ENCODE data around the gene SP1.
"Not testable (repeated sequence)": the region's sequence is repeated elsewhere in the genome, so short reads cannot be mapped to it uniquely, and the experiment has no call there.

Gene SP1

GRCh38 chr12:53399896-53400295 is 19.9 kb downstream of the SP1 start:
- in situ Hi-C loops (cut with MboI; ENCODE audit: low pct_unique_long_range_greater_than_20kb, low sequenced_read_pairs) = no loop called here
- DNase-seq = no peak

- in situ Hi-C loops (cut with MboI; ENCODE audit: low pct_unique_long_range_greater_than_20kb, low sequenced_read_pairs); DNase-seq: not testable (repeated sequence)
Measured at GRCh38 chr12:53402351-53402750, 22.4 kb downstream of the SP1 start.

- in situ Hi-C loops (cut with MboI; ENCODE audit: low pct_unique_long_range_greater_than_20kb, low sequenced_read_pairs) = no loop called here
- no peak for DNase-seq
Measured at GRCh38 chr12:53402871-53403270, 22.9 kb downstream of the SP1 start.

DNA sequence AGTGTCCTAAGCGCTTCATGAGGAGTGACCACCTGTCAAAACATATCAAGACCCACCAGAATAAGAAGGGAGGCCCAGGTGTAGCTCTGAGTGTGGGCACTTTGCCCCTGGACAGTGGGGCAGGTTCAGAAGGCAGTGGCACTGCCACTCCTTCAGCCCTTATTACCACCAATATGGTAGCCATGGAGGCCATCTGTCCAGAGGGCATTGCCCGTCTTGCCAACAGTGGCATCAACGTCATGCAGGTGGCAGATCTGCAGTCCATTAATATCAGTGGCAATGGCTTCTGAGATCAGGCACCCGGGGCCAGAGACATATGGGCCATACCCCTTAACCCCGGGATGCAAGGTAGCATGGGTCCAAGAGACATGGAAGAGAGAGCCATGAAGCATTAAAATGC is 31.0 kb downstream of the SP1 start:
- no peak for DNase-seq
- in situ Hi-C loops (cut with MboI; ENCODE audit: low pct_unique_long_range_greater_than_20kb, low sequenced_read_pairs) = no loop called here

GRCh38 chr12:53413485-53414204 is 33.7 kb downstream of the SP1 start:
- in situ Hi-C loops (cut with MboI; ENCODE audit: low pct_unique_long_range_greater_than_20kb, low sequenced_read_pairs) = no loop called here
- no peak for DNase-seq

- in situ Hi-C loops (cut with MboI; ENCODE audit: low pct_unique_long_range_greater_than_20kb, low sequenced_read_pairs) = no loop called here
- DNase-seq = no peak
Measured at GRCh38 chr12:53414756-53415417, 34.9 kb downstream of the SP1 start.

- in situ Hi-C loops (cut with MboI; ENCODE audit: low pct_unique_long_range_greater_than_20kb, low sequenced_read_pairs); DNase-seq: not testable (repeated sequence)
Measured at GRCh38 chr12:53415752-53416389, 35.9 kb downstream of the SP1 start.

- in situ Hi-C loops (cut with MboI; ENCODE audit: low pct_unique_long_range_greater_than_20kb, low sequenced_read_pairs) = not testable (repeated sequence)
Measured at GRCh38 chr12:53417291-53417816, 37.4 kb downstream of the SP1 start.

GRCh38 chr12:53418221-53418620 is 38.2 kb downstream of the SP1 start:
- in situ Hi-C loops (cut with MboI; ENCODE audit: low pct_unique_long_range_greater_than_20kb, low sequenced_read_pairs) = no loop called here
- no peak for DNase-seq

More at GRCh38 chr12:53417291-53417816, 37.4 kb downstream of the SP1 start:
- peak; percentile 92 for DNase-seq

DNA sequence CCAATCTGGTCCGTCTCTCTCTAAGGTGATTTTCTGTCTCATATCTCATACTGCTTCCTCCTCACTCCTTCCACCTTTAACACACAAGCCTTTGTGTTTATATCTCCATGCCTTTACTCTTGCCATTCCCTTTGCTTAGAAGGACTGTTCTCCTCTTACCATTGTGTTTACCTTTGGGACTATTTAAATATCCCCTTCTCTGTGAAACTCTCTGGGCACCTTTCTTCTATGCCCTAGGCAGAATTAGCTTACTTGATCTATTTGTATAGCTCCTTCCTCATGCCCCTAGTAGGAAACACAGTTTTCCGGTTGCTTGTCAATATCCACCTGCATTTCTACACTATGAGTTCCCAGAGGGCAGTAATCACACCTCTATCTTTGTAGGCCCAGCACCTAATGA is 39.8 kb downstream of the SP1 start:
- in situ Hi-C loops (cut with MboI; ENCODE audit: low pct_unique_long_range_greater_than_20kb, low sequenced_read_pairs) = no loop called here
- no peak for DNase-seq

- in situ Hi-C loops (cut with MboI; ENCODE audit: low pct_unique_long_range_greater_than_20kb, low sequenced_read_pairs); DNase-seq: not testable (repeated sequence)
Measured at GRCh38 chr12:53422247-53422646, 42.3 kb downstream of the SP1 start.

DNA sequence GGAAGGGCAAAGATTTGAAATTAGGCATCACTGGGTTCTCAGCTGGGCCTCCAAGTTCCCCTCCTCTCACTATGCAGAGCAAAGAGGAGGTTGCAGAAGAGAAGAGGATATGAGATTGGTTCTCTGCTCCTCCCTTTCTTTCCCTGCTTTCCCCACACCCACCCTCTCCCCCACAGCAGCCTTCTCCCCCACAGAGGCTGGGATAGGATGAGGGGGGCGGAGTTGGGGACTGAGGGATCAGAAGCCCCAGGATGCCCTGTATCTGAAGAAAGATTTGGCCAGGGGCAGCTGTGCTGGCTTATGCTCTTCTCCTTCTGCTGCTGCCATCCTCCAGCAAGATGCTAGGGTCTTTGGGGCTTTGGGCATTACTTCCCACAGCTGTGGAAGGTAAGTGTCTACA is 43.6 kb downstream of the SP1 start, which contains the start of gene AMHR2:
TSS of gene AMHR2 (plus strand) at position 259 of the 400 bp plus-strand sequence. CDS start at position 339, 80 bp downstream.
- DNase-seq = no peak
- in situ Hi-C loops (cut with MboI; ENCODE audit: low pct_unique_long_range_greater_than_20kb, low sequenced_read_pairs) = no loop called here

DNA sequence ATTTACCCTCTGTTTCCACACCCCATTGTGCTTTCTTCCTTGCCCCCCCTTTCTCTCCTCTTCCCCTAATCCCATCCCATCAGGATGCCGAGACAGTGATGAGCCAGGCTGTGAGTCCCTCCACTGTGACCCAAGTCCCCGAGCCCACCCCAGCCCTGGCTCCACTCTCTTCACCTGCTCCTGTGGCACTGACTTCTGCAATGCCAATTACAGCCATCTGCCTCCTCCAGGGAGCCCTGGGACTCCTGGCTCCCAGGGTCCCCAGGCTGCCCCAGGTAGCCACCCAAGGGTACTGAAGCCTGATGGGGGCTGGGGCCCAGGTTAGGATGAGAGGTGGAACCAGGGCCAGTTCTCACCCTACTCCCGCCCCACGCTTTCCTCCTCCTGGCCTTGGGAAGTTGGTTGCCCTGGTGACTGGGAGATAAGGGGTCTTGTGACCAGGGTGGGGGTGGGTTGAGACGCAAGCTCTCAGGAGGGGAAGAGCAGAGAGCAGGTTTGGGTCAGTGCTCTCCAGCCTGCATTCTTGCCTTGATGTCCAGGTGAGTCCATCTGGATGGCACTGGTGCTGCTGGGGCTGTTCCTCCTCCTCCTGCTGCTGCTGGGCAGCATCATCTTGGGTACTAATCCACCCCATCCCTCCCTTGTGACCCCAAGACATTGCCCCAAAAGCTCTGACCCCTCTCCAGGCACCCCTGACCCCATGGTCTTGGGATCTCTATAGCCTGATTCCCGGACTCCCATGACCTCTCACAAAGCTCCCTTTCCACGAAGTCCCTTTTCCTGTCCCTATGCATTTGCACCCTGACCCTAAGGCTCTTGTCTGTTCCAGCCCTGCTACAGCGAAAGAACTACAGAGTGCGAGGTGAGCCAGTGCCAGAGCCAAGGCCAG is 44.9 kb downstream of the SP1 start:
- in situ Hi-C loops (cut with MboI; ENCODE audit: low pct_unique_long_range_greater_than_20kb, low sequenced_read_pairs) = no loop called here
- DNase-seq = no peak

- in situ Hi-C loops (cut with MboI; ENCODE audit: low pct_unique_long_range_greater_than_20kb, low sequenced_read_pairs) = no loop called here
- no peak for DNase-seq
Measured at GRCh38 chr12:53425515-53426150, 45.7 kb downstream of the SP1 start.

DNA sequence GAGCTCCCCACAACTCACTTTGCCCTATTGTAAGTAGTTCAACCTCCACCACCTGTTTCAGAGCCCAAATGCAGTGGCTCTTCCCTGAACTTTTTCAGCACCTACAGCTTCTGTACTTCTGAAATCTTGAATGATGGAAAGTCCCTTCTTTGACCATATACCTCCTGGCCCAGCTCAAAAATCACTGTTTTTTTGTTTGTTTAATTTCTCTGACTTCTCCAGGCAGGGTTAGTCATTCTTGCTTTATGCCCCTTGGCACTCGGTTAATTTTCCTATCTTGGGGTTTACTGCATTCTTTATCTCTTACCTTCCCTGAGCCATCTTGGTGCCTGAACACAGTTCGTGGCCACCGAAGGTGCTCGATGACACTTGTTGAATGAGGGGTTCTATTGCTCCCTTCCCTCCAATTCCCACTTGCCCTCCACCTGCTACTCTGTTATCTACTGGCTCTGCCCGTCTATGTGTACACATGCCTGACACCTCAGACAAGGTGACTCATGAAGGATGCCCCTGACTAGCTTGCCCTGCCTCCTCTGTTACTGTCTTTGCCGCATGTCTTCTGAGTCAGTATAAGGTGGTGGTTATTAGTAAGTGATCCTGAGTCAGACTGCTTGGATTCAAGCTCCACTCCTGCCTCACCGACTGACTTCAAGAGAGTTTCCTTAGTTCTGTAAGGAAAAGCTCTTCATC is 48.1 kb downstream of the SP1 start:
- no peak for DNase-seq
- in situ Hi-C loops (cut with MboI; ENCODE audit: low pct_unique_long_range_greater_than_20kb, low sequenced_read_pairs) = no loop called here

DNA sequence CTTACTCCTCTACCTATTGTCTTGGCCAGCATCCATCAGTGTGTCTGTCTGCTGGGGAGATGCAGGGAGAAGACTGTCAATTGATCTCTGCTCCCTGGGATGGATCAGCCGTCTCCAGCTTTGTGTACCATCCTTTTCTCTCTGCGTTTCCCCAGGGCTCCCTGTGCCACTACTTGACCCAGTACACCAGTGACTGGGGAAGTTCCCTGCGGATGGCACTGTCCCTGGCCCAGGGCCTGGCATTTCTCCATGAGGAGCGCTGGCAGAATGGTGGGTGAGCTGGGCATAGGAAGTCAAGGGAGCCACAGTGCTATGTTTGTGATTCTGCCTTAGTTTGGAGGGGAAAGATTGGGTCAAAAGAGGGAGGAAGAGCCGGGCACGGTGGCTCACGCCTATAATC is 48.8 kb downstream of the SP1 start:
- no peak for DNase-seq
- in situ Hi-C loops (cut with MboI; ENCODE audit: low pct_unique_long_range_greater_than_20kb, low sequenced_read_pairs) = no loop called here

DNA sequence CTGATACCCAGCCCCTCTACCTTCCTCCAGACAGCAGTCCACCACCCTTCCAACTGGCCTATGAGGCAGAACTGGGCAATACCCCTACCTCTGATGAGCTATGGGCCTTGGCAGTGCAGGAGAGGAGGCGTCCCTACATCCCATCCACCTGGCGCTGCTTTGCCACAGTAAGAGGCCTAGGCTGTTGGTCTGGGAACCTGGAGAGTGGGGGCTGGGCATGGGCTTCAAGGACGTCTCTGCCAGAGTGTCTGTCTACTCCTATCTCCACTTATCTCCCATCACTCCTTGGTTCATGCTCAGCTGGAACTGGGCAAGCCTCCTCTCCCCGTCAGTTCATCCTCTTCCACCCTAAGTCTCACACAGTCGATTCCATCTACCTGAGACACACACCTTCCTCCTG is 50.1 kb downstream of the SP1 start:
- DNase-seq = no peak
- in situ Hi-C loops (cut with MboI; ENCODE audit: low pct_unique_long_range_greater_than_20kb, low sequenced_read_pairs) = no loop called here

DNA sequence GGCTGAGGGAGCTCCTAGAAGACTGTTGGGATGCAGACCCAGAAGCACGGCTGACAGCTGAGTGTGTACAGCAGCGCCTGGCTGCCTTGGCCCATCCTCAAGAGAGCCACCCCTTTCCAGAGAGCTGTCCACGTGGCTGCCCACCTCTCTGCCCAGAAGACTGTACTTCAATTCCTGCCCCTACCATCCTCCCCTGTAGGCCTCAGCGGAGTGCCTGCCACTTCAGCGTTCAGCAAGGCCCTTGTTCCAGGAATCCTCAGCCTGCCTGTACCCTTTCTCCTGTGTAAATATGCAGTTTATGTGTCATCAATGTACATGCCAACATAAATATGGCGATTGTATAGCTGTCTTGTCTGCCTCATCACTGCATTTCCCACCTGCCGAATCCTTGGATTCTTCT is 51.2 kb downstream of the SP1 start:
- DNase-seq = no peak
- in situ Hi-C loops (cut with MboI; ENCODE audit: low pct_unique_long_range_greater_than_20kb, low sequenced_read_pairs) = no loop called here

Measured in KBM-7 (cell line).